SK-N-MC (cell line): Measurements from ENCODE around the gene SNAPC4.

Experiments
- EZH2 ChIP-seq: fragments of 200-600 bp; sonication (generic); IDR thresholded peaks from one replicate; pipeline ENCODE4 v1.6.1; 2017; ENCODE audit warnings: antibody characterized with exemption
- POLR2AphosphoS5 ChIP-seq: IDR thresholded peaks from 2 replicates; pipeline ENCODE4 v1.6.1; 2012; ENCODE audit warnings: mild to moderate bottlenecking, low read depth, low read length, borderline replicate concordance

GRCh38 chr9:136437839-136438547, 38.0 kb upstream of the SNAPC4 start:
- TF ChIP-seq POLR2AphosphoS5 (no peak), EZH2 (no peak)
